ENCODE measurements around the gene SNRNP25. TPM values are rescaled to one million over a fixed set of nuclear protein-coding genes. Genes with fewer than 3 reads are reported as not detected.

Gene SNRNP25
- total and polyA plus RNA-seq, 9 of the 15 experiments (the other 6 are each of a cell fraction or from before 2014, with no cell fraction given) = 59.0 to 176 (median 108) TPM

GRCh38 chr16:77807-78443 lies 24.3 kb downstream of the SNRNP25 start, which contains the start of gene MPG (continued):
- TF ChIP-seq CBFA2T2 (conservative IDR thresholded peaks at IDR 0.05) (no peak), ETS2 (tag; IDR thresholded peaks at IDR 0.05; ENCODE audit: borderline replicate concordance, poor library complexity, severe bottlenecking) (no peak), HMGN3 (IDR thresholded peaks at IDR 0.05; ENCODE audit: borderline replicate concordance, extremely low read depth, insufficient read length, low read depth, low read length) (peak; percentile 53), HDAC3 (IDR thresholded peaks at IDR 0.05; ENCODE audit: borderline replicate concordance, partially characterized antibody) (no peak), ZNF395 (CRISPR knock-in tag; IDR thresholded peaks at IDR 0.05) (no peak), FIP1L1 (IDR thresholded peaks at IDR 0.05; ENCODE audit: low read depth, low read length, poor library complexity, severe bottlenecking) (peak; percentile 32), BRD9 (IDR thresholded peaks at IDR 0.05; ENCODE audit: low read depth, partially characterized antibody) (no peak), ZNF197 (CRISPR knock-in tag; IDR thresholded peaks at IDR 0.05; ENCODE audit: low read depth) (no peak), FOXP4 (CRISPR knock-in tag; IDR thresholded peaks at IDR 0.05; ENCODE audit: borderline replicate concordance) (no peak), NKRF (IDR thresholded peaks at IDR 0.05; ENCODE audit: borderline replicate concordance) (peak; percentile 85)
